ENCODE data around the gene UBAC1.
"Not testable (repeated sequence)": the region's sequence is repeated elsewhere in the genome, so short reads cannot be mapped to it uniquely, and the experiment has no call there.

Gene UBAC1

DNA sequence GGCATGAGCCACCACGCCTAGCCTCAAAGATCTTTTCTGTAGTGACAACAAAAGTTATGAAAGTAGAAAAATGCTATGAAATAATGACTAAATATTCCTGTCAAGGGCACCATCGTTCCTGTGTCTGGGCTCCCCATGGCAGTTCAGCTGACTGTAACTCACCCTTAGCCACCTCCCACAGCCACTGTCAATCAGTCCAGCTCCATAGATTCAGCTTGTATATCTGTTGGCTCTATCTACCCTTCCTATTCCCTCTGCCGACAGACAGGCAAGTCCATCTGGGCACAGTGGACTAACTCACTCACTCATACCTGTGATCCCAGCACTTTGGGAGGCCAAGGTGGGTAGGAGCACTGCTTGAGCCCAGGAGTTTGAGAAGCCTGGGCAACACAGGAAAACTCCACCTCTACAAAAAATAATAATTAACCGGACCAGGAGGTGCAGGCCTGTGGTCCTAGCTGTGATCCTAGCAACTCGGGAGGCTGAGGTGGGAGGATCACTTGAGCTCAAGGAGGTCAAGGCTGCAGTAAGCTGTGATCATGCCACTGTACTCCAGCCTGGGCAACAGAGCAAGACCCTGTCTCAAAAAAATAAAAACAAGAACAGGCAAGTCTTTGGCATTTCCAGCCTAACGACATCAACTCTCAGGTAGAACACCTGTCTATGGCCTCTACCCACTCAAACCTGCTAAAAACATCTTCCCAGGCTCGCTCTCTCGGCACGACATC lies 60.0 kb downstream of the UBAC1 start:
- no peak overlapping the region for H3K27ac ChIP-seq
- TF ChIP-seq ZFX (IDR thresholded peaks at IDR 0.05) = no peak
- TF ChIP-seq, protein P1, sequence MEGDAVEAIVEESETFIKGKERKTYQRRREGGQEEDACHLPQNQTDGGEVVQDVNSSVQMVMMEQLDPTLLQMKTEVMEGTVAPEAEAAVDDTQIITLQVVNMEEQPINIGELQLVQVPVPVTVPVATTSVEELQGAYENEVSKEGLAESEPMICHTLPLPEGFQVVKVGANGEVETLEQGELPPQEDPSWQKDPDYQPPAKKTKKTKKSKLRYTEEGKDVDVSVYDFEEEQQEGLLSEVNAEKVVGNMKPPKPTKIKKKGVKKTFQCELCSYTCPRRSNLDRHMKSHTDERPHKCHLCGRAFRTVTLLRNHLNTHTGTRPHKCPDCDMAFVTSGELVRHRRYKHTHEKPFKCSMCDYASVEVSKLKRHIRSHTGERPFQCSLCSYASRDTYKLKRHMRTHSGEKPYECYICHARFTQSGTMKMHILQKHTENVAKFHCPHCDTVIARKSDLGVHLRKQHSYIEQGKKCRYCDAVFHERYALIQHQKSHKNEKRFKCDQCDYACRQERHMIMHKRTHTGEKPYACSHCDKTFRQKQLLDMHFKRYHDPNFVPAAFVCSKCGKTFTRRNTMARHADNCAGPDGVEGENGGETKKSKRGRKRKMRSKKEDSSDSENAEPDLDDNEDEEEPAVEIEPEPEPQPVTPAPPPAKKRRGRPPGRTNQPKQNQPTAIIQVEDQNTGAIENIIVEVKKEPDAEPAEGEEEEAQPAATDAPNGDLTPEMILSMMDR (conservative IDR thresholded peaks at IDR 0.05) = no peak

DNA sequence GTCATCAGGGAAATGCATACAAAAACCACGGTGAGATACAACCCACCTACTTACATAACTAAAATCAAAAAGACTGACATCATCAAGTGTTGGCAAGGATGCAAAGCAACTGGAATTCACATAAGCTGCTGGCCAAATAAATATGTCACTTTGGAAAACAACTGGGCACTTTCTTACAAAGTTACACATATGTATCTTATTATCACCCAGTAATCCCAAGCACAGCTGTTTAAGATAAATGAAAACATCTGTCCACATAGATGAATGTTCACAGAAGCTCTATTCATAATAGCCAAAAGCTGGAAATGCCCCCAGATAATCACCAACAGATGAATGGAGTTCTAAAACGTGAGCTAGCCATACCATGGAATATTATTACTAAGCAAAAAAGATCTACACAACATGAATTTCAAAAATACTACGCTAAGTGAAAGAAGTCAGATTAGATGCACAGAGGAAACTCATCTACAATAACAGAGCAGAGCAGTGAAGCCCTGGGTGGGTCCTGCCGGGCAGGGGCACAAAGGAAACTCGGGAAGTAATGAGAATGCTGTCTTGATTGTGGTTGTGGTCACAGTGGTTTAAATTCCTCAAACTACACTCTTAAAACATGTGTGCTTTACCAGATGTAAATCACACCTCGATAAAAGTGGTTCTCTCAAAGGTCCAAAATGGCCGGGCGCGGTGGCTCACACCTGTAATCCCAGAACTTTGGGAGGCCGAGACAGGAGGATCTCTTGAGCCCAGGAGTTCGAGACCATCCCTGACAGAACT lies 62.4 kb downstream of the UBAC1 start:
- no peak overlapping the region for H3K27ac ChIP-seq
- TF ChIP-seq, protein P1 (conservative IDR thresholded peaks at IDR 0.05) = no peak
- TF ChIP-seq ZFX (IDR thresholded peaks at IDR 0.05) = no peak

DNA sequence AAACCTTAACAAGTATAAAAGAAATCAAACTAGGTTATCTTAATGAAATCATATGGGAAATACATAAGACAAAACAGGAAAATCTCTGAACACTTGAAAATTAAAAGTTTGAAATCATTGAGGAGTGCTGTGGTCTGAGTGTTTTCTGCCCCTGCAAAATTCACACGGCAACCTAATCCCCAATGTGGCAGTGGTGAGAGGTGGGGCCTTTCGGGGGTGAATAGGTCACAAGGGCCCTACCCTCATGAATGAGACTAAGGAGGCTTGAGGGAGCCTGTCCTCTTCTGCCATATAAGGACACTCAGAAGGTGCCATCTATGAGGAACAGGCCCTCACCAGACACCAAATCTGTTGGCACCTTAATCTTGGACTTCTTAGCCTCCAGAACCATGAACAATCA lies 64.5 kb downstream of the UBAC1 start:
- no peak overlapping the region for H3K27ac ChIP-seq
- TF ChIP-seq, protein P1 (conservative IDR thresholded peaks at IDR 0.05) = no peak
- no peak for TF ChIP-seq ZFX (IDR thresholded peaks at IDR 0.05)

DNA sequence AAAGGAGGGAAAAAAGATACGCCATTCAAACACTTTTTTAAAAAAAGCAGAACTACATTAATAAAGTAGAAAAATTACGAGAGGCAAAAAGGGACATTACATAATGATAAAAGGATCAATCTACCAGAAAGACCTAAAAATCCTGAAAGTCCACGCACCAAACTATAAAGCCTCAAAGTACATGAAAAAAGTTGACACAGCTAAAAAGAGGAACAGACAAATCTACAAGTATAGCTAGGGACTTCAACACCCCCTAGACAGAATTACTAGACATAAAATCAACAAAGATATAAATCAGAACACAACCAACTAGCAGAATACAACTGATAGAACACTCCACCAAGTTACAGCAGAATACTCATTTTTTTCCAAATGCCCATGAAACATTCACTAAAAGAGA lies 65.0 kb downstream of the UBAC1 start:
- TF ChIP-seq, protein P1 (conservative IDR thresholded peaks at IDR 0.05) = no peak
- no peak for TF ChIP-seq ZFX (IDR thresholded peaks at IDR 0.05)

DNA sequence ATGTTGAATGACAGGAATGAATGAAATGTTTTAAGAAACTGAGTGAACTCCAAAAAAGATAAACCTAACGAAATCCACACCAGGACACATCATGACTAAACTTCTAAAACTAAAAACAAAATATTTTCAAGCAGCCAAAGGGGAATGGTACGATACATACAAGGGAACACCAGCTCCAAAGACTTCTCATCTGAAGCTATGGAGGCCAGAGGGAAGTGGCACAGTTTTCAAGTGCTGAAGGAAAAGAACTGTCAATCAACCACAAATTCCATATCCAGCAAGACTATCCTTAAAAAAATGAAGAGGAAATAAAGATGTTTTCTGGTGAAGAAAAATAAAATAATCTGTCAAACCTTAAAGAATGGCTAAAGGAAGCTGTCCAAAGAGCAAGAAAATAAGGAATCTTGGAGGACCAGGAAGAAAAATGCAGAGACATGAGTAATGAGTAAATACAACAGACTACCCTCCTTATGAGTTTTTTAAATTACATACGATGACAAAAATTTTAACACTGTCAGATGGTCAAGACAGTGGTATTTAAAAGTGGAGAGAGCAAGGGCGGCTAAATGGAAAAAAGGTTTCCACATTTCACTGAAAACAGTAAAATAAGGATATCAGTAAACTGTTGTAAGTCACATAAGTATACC lies 65.8 kb downstream of the UBAC1 start:
- TF ChIP-seq, protein P1 (conservative IDR thresholded peaks at IDR 0.05) = no peak
- TF ChIP-seq ZFX (IDR thresholded peaks at IDR 0.05) = no peak
- no peak overlapping the region for H3K27ac ChIP-seq

More for the DNA sequence above, 65.0 kb downstream of the UBAC1 start:
- H3K27ac ChIP-seq = no peak overlapping the region

DNA sequence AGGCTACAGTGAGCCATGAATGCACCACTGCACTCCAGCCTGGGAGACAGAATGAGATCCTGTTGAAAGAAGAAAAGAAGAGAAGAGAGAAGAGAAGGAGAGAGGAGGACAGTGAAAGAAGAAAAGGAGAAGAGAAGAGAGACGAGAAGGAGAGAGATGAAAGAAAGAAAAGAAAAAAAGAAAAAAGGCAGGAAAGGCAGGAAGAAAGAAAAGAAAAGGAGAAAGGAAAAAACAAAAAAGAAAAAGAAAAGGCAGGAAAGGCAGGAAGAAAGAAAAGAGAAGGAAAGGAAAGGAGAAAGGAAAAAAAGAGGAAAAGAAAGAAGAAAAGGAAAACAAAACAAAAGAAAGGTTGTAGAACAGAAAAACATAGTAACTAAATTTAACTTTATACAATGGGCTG lies 68.1 kb downstream of the UBAC1 start:
- no peak overlapping the region for H3K27ac ChIP-seq
- TF ChIP-seq, protein P1 (conservative IDR thresholded peaks at IDR 0.05) = no peak
- no peak for TF ChIP-seq ZFX (IDR thresholded peaks at IDR 0.05)

DNA sequence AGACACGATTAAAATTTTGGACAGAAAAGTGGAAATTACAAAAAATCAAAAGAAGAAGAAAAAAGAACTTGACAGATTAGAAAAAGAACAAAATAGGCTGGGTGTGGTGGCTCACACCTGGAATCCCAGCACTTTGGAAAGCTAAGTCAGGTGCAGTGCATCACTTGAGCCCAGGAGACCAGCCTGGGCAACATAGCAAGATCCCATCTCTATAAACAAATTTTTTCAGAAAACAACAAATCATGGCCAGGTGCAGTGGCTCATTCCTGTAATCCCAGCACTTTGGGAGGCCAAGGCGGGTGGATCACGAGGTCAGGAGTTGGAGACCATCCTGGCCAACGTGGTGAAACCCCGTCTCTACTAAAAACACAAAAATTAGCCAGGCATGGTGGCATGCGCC lies 68.8 kb downstream of the UBAC1 start:
- H3K27ac ChIP-seq = not testable (repeated sequence)
